HG03064 (cell line): ENCODE data around the gene DCLRE1B.

Experiments
- ATAC-seq: cut with Tn5 transposase; IDR thresholded peaks from one replicate; pipeline ENCODE4 v1.9.1; 2021; ENCODE audit warnings: low read depth; ENCODE audit not compliant: unreplicated experiment

DCLRE1B gene

DNA sequence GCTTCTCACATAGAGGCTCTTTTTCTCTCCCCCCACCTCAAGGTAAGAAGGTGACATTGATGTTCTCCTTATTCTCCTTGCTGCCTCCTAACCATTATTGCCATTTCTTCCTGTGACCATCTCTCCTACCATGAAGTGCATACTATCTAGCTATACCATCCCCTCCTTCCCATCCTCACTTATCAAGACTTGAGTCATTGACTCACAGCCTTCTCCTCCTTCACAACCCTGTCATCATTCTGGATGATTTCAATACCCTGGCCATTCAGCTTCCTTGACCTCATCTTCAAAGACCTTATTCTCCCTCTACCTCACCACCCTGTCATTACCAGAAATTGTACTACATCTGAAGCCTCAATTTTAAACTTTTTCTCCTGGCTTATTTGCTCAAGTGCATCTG lies 13.1 kb downstream of the DCLRE1B start:
- ATAC-seq = no peak

DNA sequence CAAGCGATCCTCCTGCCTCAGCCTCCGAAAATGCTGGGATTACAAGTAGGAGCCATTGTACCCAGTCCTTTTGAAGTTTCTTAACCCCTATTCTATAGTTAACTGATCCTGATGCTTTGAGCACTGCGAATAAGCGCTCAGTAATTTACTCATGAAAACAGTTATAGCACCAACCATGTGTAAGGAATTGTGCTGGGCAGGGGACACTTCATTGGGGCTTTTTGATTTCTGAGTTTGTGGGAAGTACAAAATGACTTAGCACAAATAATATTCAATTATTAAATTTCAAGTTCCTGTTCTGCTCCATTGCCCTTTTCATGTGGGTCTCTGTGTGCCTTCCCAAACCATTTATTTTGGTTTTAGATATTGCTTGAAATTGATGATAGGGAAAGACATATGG lies 17.8 kb downstream of the DCLRE1B start:
- ATAC-seq = no peak

DNA sequence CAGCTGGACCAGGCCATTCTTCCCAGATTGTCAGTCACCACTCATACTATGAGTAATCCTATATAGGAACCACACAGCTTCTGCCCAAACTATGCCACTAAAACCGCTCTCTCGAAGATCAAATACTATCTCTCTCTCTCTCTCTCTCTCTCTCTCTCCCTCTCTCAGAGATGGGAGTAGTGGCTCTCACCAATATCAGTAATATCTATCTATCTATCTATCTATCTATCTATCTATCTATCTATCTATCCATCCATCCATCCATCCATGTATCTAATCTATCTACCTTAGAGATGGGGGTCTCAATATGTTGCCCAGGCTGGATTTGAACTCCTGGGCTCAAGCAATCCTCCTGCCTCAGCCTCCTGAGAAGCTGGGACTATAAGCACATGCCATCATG lies 19.3 kb downstream of the DCLRE1B start:
- ATAC-seq = no peak

DNA sequence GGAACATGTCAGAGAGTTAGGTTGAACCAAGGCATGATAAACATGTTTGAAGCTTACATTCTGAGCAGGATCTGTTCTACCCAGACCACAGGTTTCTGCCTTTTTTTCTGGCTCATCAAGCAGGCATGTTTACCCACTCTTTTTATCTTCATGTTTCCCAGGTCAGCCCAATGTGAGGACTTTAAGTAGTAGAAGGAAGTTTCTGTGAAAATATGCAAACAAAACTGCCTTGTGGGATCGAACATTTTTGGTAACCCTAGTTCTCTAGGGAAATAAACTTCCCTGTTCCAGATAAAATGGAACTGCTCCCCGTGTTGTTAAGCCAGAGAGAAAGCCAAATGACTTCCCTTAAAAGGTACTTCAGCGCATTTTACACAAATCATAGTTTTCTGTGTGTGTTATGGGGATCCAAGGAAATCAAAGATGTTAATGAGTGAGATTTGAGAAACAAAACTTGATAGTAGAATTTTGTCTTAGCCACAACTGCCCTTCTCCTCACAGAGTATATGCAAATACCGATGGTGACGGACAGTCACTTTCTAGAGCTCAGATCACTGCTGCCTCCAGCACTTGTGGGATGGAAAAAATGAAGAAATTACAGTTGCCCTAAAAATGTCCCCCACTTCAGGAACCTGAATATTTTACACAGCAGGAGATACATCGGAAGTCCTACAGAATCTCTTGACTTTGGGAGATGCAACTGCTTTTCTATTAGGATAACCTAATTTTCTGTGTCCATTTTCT lies 23.2 kb downstream of the DCLRE1B start:
- ATAC-seq = peak; percentile 33

DNA sequence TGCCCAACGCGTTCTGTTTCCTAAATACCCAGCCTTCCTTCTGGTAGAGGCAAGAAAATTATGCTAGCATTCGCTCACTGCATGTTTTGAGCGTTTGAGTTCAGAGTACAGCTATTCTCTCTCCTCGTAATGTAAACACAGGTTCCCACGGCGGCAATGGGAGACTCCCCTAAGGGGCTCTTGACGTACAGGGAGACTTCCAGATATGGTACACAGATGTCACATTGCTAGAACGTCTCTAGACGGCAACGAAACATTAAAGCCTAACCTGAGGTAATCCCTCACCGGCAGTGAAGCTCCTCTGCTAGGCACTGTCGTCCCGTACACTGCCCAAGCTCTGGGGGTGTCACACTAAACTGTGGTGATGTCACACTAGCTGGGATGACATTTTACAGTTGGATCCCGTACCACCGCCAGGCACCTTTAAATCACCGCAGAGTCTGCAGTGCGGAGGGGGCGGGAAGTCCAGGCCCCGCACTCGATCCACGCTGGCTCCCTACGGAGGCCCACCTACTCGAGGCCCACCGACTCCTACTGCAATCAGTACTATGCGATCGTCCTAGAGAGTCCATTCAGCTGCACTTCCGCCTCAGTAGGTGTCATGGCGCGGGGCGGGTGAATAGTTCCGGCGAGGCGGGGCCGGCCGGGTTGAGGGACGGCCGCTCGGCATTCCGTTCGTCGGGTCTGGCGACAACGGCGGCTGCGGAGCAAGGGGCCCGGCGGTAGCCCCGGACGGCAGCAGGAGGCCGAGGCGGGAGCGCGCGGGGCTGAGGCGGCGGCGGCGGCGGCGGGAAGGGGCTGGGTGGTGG lies 24.0 kb downstream of the DCLRE1B start, which contains the start of gene HIPK1:
Gene HIPK1, plus strand, starts transcription at position 384 of the 809 bp plus-strand sequence.
- peak; percentile 59 for ATAC-seq

DNA sequence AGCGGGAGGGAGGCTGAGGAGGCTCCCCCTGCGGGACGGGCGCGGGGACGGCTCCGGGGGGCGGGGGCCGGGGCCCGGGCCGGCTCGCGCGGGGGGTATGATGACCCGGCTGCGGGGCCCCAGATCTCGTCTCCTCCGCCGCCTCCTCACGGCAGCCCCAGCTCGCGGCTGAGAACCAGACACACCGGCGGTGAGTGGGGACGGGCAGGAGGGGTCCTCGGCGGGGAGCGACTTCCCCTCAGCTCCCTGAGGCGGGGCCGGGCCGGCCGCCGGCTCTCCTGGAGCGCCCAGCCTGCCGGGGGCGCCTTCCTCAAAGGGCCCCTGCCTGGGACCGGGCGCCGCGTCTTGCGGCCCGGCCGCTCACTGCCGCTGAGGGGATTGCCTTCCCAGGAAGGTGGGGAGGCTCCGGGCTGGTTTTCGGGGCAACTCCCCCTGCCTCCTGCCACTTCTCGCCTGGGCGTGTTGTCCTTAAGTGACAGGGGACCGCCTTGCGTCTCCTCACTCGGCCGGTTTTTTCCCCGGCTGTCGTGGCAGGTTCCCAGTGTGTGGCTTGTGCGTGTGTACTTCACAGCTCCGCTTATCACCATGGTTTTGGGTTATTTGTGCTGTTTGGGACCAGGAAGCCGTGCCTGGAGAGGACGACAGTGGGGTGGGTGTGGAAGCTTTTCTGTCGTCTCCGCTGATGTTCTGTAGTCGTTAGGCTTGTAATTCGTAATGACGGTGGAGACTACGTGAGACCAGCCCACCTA lies 24.8 kb downstream of the DCLRE1B start:
- ATAC-seq = peak; percentile 36

DNA sequence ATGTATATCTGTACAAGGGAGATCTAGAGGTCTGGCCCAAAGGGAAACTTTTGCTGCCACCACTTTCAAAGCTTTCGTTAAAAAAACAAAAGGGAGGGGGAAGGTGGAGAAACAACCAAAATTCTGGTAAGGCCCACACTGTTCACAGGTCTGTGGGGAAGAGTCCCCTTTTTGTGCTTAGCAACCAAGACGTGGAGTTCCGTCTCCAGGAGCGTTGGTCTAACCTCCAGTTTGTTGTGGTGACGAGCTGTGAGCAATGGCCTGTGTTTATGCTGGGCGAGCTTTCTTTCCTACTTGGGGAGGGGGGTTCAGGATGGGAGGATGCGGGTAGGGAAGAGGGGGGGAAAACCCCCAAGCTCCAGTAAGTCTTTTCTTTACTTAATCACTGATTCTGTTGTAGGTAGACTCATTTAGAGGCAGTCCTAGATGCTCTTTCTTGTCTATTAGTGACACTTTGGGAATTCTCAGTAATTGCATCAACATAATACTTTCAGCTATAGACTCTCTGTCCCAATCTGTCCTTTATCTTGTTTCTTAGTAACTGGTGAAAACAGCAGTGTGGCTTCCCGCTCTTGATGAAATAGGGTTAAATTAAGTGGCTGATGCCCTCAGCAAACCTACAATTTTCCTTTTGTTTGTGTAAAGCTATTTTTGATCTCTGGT lies 25.5 kb downstream of the DCLRE1B start:
- peak; percentile 21 for ATAC-seq

DNA sequence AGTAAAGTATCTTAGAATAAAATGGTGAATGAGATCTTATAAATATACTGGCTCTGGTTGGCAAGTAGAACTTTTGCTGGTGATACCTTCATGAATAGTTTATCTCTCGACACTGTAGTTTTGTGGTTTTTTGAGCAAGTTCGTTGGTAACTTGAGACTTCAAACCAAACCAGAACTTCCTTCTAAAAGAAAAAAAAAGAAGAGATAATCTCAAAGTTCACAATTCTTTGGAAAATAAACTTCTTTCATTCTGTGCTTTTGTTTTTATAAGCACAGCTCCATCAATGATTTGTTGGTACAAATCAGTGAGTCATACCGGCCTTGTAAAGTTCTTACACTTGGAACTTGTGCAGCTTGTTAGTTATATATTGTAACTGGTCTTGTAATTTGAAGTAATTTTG lies 26.3 kb downstream of the DCLRE1B start:
- no peak for ATAC-seq

DNA sequence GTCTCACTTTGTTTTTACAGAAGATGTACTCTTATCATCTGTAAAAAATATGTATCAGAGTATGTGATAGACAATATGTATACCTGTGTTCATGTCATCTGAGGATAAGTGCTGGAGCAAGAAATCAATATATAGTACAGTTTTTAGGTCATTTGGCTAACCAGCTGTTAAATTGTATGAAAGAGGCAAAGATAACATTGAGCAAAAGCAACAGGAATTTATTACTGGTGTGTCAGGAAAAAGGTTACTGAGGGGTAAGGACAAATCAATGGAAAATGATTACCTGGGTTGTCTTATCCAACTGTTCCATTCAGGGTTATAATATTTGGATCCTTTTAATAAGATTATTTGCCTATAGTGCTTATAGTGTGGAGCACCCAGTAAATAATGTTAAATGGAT lies 28.9 kb downstream of the DCLRE1B start:
- ATAC-seq = no peak

DNA sequence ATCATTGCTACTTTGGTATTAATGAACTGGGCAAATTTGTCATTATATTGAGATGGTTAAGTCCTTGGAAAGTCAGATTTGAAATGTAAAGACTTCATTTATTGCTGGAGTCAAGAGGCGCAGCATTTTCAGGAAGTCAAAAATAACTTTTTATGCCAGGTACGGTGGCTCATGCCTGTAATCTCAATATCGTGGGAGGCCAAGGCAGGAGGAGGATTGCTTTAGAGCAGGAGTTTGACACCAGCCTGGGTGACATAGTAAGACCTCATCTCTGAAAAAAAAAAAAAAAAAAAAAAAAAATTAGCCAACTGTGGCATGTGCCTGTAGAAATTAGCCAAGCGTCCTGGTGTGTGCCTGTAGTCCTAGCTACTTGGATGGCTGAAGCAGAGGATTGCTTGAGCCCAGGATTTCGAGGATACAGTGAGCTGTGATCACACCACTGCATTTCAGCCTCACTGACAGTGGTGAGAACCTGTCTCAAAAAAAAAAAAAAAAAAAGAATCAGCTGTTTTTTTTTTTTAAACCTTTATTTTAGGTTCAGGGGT lies 29.5 kb downstream of the DCLRE1B start:
- no peak for ATAC-seq

DNA sequence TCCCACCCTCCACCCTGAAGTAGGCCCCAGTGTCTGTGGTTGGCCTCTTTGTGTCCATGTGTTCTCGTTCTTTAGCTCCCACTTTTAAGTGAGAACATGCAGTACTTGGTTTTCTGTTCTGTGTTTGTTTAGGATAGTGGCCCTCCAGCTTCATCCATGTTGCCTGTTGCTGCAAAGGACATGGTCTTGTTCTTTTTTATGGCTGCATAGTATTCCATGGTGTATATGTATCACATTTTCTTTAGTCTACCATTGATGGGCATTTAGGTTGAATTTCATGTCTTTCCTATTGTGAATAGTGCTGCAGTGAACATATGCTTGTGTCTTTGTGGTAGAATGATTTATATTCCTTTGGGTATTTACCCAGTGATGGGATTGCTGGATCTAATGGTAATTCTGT lies 30.1 kb downstream of the DCLRE1B start:
- no peak for ATAC-seq

DNA sequence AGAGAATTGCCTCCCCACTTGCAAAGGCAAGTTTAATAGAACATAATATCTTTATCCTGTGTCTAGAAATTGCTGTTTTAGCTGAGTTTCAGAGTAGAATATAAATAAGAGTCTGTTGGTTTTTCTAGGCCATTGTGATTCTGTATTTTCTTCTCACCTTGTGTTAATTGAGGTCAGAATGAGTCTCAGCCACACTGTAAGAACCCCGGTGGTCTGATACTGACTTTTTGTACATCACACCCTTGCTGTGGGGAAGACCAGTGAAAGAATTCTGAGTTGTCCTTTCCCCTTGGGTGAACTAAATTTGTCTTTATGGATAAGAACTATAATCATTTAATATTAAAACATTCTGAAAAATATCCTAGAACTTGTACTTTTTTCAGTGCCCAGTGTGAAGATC lies 30.8 kb downstream of the DCLRE1B start:
- ATAC-seq = no peak

DNA sequence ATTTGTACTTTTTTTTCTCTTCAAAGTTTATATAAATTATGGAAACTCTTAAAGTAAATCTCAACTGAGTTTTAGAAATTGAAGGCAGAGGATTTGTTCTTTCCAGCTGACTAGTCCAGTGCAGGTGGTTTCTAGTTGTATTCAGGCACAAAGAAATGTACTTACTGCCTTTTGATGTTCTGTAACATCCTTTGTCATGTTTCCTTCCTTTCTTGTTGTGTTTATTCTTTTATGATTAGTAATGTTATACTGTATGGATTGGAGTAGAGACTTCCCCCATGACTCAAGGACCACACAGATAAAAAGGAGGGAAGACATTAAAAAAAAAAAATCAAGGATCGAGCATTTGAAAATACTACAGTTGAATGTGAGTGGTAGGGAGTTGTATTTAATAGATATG lies 32.0 kb downstream of the DCLRE1B start:
- ATAC-seq = no peak

DNA sequence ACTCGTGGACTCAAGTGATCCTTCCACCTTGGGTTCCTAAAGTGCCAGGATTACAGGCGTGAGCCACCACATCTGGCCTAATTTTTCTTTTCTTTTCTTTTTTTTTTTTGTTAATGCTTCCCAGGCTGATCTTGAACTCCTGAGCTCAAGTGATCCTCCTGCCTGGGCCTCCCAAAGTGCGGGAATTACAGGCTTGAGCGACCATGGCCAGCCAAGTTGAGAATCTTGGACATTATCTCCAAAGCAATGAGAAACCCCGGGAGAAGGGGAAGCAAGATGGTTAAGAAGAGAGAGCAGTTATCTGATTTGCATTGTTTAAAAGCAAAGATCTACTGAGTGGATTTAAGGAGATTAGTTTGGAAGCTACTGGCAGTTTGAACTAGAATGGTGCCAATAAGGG lies 33.1 kb downstream of the DCLRE1B start:
- ATAC-seq = no peak

DNA sequence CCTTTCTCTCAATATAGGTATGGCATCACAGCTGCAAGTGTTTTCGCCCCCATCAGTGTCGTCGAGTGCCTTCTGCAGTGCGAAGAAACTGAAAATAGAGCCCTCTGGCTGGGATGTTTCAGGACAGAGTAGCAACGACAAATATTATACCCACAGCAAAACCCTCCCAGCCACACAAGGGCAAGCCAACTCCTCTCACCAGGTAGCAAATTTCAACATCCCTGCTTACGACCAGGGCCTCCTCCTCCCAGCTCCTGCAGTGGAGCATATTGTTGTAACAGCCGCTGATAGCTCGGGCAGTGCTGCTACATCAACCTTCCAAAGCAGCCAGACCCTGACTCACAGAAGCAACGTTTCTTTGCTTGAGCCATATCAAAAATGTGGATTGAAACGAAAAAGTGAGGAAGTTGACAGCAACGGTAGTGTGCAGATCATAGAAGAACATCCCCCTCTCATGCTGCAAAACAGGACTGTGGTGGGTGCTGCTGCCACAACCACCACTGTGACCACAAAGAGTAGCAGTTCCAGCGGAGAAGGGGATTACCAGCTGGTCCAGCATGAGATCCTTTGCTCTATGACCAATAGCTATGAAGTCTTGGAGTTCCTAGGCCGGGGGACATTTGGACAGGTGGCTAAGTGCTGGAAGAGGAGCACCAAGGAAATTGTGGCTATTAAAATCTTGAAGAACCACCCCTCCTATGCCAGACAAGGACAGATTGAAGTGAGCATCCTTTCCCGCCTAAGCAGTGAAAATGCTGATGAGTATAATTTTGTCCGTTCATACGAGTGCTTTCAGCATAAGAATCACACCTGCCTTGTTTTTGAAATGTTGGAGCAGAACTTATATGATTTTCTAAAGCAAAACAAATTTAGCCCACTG lies 35.5 kb downstream of the DCLRE1B start:
- ATAC-seq = no peak

DNA sequence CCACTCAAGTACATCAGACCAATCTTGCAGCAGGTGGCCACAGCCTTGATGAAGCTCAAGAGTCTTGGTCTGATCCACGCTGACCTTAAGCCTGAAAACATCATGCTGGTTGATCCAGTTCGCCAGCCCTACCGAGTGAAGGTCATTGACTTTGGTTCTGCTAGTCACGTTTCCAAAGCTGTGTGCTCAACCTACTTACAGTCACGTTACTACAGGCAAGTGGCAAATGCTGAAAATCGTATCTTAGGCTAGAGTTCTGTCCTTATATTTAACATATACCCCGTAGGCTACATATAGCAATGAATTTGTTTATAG lies 36.1 kb downstream of the DCLRE1B start:
- ATAC-seq = no peak

DNA sequence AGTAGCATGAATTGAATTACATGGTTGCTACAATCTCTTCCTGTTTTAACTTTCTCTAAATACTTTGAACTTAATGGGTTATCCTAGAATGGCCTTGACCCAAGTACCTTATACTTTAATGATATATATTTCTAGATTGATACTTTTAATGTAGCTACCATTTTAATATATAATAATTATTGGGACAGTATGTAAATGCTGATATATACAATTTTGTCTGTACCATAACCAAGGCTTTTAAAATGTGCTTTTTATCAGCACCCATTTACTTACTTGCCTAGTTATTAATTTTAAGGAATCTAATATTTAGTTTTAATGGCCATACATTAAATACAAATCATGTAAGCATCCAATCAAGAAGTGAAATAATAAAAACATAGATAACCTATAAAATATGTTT lies 37.4 kb downstream of the DCLRE1B start:
- ATAC-seq = no peak

DNA sequence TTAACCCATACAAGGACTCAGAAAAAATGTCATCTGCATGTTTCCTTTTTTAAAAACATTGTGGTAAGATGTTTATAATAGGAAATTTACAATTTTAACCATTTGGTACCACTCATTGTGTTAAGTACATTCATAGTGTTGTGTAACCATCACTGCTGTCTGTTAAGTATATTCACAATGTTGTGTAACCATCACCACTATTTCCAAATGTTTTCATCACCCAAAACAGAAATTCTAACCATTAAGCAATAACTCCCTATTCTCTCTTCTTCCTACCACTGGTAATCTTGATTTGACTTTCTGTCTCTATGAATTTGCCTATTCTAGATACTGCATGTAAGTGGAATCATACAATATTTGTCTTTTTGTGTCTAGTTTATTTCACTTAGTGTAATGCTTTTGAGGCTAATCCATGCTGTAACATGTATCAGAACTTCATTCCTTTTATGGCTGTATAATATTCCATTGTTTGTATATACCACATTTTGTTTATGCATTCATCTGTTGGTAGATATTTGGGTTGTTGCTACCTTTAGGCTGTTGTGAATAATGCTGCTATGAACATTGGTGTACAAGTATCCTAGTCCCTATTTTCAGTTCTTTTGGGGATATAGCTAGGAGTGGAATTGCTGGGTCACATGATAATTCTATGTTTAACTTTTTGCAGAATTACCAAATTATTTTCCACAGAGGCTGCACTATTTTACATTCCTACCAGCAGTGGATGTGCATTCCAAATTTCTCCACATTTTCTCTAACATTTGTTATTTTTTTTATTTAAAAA lies 38.1 kb downstream of the DCLRE1B start:
- ATAC-seq = no peak

DNA sequence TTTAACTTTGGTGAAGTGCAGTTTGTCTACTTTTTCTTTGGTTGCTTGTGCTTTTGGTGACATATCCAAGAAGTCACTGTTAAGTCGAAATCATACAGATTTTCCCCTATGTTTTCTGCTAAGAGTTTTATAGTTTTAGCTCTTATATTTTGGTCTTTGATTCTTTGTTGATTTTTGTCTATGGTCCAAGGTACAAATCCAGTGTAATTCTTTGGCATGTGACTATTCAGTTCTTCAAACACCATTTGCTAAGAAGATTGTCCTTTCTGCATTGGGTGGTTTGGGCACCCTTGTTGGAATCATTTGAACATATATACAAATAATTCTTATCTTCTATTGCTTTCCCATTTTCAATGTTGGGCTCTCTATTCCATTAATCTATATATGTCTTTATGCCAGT lies 40.2 kb downstream of the DCLRE1B start:
- no peak for ATAC-seq
